CD14-positive monocyte (primary cell): ENCODE measurements around the gene RBMS3. TPM values are rescaled to one million over a fixed set of nuclear protein-coding genes. Genes with fewer than 3 reads are reported as not detected.

ENCODE experiments used
- DNase-seq, 3 donors: peaks; one replicate each; pipeline ENCODE4 v3.0.0-alpha.2; 2011 to 2022
- H2AFZ ChIP-seq: 2 replicates; pipeline ENCODE4 v1.6.0; 2012; ENCODE audit warnings: mild to moderate bottlenecking, low read depth, low read length, inconsistent platforms; ENCODE audit not compliant: insufficient read depth, poor library complexity, severe bottlenecking
- H3K27ac ChIP-seq, 2 donors: 1 replicate in 1 of 2; 2 replicates in 1 of 2; pipeline ENCODE4 v1.5.1; 2012 to 2013; ENCODE audit warnings: low read length in 2 of 2, control low read depth in 1 of 2, inconsistent platforms in 1 of 2, low read depth in 1 of 2, mild to moderate bottlenecking in 1 of 2
- H3K27me3 ChIP-seq, 2 donors: one replicate each; pipeline versions ENCODE4 v1.6.0 to v1.6.1; 2011 to 2013; ENCODE audit warnings: low read length in 2 of 2; ENCODE audit not compliant: control insufficient read depth in 2 of 2, insufficient read depth in 2 of 2
- H3K36me3 ChIP-seq, 2 donors: replicated peaks in 1 of 2; 1 replicate in 1 of 2; 2 replicates in 1 of 2; pipeline versions ENCODE4 v1.5.1 to v1.6.1; 2012 to 2013; ENCODE audit warnings: low read length in 2 of 2, control low read depth in 1 of 2, inconsistent platforms in 1 of 2, mild to moderate bottlenecking in 1 of 2; ENCODE audit not compliant: insufficient read depth in 2 of 2, control insufficient read depth in 1 of 2
- H3K4me1 ChIP-seq, 2 donors: 1 replicate in 1 of 2; 2 replicates in 1 of 2; pipeline versions ENCODE4 v1.5.1 to v1.6.1; 2012 to 2013; ENCODE audit warnings: low read length in 2 of 2, control low read depth in 1 of 2, inconsistent platforms in 1 of 2, mild to moderate bottlenecking in 1 of 2, moderate library complexity in 1 of 2; ENCODE audit not compliant: insufficient read depth in 2 of 2, control insufficient read depth in 1 of 2
- H3K4me2 ChIP-seq: replicated peaks from 2 replicates; pipeline ENCODE3; 2012; ENCODE audit warnings: low read length, moderate library complexity, mild to moderate bottlenecking; ENCODE audit not compliant: poor library complexity, severe bottlenecking; ENCODE audit errors: extremely low read depth
- H3K4me3 ChIP-seq, 3 experiments: fragments of 200-600 bp in 1 of 3; sonication (generic) in 1 of 3; replicated peaks in 1 of 3; 1 replicate in 2 of 3; 2 replicates in 1 of 3; pipeline ENCODE4 v1.5.1; 2011 to 2013; ENCODE audit warnings: low read length in 3 of 3, mild to moderate bottlenecking in 3 of 3, control low read depth in 2 of 3, low read depth in 2 of 3, inconsistent platforms in 1 of 3, moderate library complexity in 1 of 3
- H3K79me2 ChIP-seq: 2 replicates; pipeline ENCODE4 v1.6.0; 2012; ENCODE audit warnings: mild to moderate bottlenecking, control low read depth, inconsistent platforms, low read length, moderate library complexity; ENCODE audit not compliant: insufficient read depth
- H3K9ac ChIP-seq: 2 replicates; pipeline ENCODE4 v1.6.0; 2017; ENCODE audit warnings: low read length, mild to moderate bottlenecking; ENCODE audit not compliant: insufficient read depth, poor library complexity, severe bottlenecking
- H3K9me3 ChIP-seq, 2 donors: replicated peaks in 1 of 2; 1 replicate in 1 of 2; 2 replicates in 1 of 2; pipeline versions ENCODE4 v1.5.1 to v1.6.1; 2012 to 2013; ENCODE audit warnings: low read length in 2 of 2, control low read depth in 1 of 2; ENCODE audit not compliant: control insufficient read depth in 1 of 2, insufficient read depth in 1 of 2
- H4K20me1 ChIP-seq: 2 replicates; pipeline ENCODE4 v1.6.0; 2012; ENCODE audit warnings: mild to moderate bottlenecking, low read length, control low read depth, moderate library complexity; ENCODE audit not compliant: insufficient read depth
- H3K27ac Mint-ChIP-seq, 7 donors: one replicate each; pipeline ENCODE4 v1.8.0; 2020; ENCODE audit warnings: mild to moderate bottlenecking in 7 of 7, mixed read lengths in 7 of 7, moderate library complexity in 6 of 7, inconsistent platforms in 2 of 7
- H3K27me3 Mint-ChIP-seq, 3 donors: one replicate each; pipeline ENCODE4 v1.8.0; 2021 to 2022; ENCODE audit warnings: low read depth in 3 of 3, mild to moderate bottlenecking in 3 of 3, mixed read lengths in 3 of 3, moderate library complexity in 3 of 3, inconsistent platforms in 1 of 3
- H3K36me3 Mint-ChIP-seq, 2 donors: one replicate each; pipeline ENCODE4 v1.8.0; 2020; ENCODE audit warnings: mixed read lengths in 2 of 2, inconsistent platforms in 1 of 2, mild to moderate bottlenecking in 1 of 2
- H3K4me1 Mint-ChIP-seq: one replicate; pipeline ENCODE4 v1.8.0; 2020; ENCODE audit warnings: mild to moderate bottlenecking, mixed read lengths
- H3K4me3 Mint-ChIP-seq, 2 donors: one replicate each; pipeline ENCODE4 v1.8.0; 2020; ENCODE audit warnings: mild to moderate bottlenecking in 2 of 2, mixed read lengths in 2 of 2, moderate library complexity in 1 of 2
- H3K9me3 Mint-ChIP-seq, 7 donors: one replicate each; pipeline ENCODE4 v1.8.0; 2020 to 2022; ENCODE audit warnings: mixed read lengths in 7 of 7, mild to moderate bottlenecking in 6 of 7, moderate library complexity in 6 of 7, inconsistent platforms in 2 of 7
- WGBS: methylation state at CpG from one replicate; pipeline ENCODE4 v1.1.5; 2013; ENCODE audit warnings: missing lambda C conversion rate; ENCODE audit not compliant: insufficient coverage; 5-methylcytosine and 5-hydroxymethylcytosine counted together
- intact Hi-C, 2 donors: fragments of 100-400 bp; cut with micrococcal nuclease; formaldehyde crosslinking; loops; one replicate each; pipeline versions ENCODE4 v1.15.0 to v1.15.1; 2023
- polyA plus RNA-seq, 3 donors: library from polyadenylated mRNA; depleted of rRNA in 1 of 3; unstranded in 2 of 3; stranded (reverse) in 1 of 3; fragments of 300-500 nt in 2 of 3; fragments of >200 nt in 1 of 3; fragmentation: Illumina TruSeq in 2 of 3; gene quantifications; 1 replicate in 2 of 3; 2 replicates in 1 of 3; pipeline ENCODE4 v1.2.3, GENCODE V29; 2012 to 2021
- TF ChIP-seq, protein P1 (sequence below): fragments of 200-600 bp; IDR thresholded peaks from one replicate; pipeline ENCODE4 v1.8.0; 2022; ENCODE audit warnings: antibody characterized with exemption, mild to moderate bottlenecking

RBMS3 gene
- polyA plus RNA-seq, 3 donors, result not detected

DNA sequence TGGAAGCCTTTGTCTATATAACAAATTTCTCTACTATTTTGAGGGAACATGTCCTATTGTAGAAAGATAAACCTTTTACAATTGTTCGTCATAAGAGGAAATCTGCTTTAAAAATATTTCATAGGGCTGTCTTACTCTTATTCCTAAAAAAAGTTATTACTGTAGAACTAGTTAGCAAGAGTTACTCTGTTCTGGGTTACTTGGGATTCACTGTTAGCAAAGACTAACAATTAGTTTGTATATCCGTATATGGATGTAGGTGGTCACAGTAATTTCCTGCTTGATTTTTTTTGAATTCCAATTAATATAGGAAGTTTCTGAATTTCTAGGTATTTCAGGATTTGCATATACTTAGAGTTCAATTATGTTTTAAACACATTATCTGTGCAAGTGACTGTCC is 413.5 kb downstream of the RBMS3 start:
- peaks cover 7 to 13% of the 10 kb centered on the region in 2 donors for H3K4me1 ChIP-seq
- H4K20me1 ChIP-seq, result no peaks in the 10 kb centered on the region
- no peaks in the 10 kb centered on the region for H3K9me3 ChIP-seq
- no CpG with 5 or more reads among the region's 2 CpGs for WGBS
- Mint-ChIP-seq H3K27me3 (peaks cover 0 to 2% (median 0%) of the 10 kb centered on the region in 3 donors), H3K4me3 (no peak overlapping the region), H3K27ac (no peak overlapping the region), H3K9me3 (peaks cover 0 to 5% (median 0%) of the 10 kb centered on the region in 7 donors), H3K36me3 (no peaks in the 10 kb centered on the region), H3K4me1 (peaks cover 17% of the 10 kb centered on the region)
- H3K9ac ChIP-seq, result no peak overlapping the region
- H3K27me3 ChIP-seq, result no peaks in the 10 kb centered on the region
- no peak for DNase-seq
- H3K27ac ChIP-seq, result no peak overlapping the region
- H3K4me3 ChIP-seq, result no peak overlapping the region
- H3K4me2 ChIP-seq, result no peak overlapping the region
- intact Hi-C loops, result no loop called here
- TF ChIP-seq, protein P1, sequence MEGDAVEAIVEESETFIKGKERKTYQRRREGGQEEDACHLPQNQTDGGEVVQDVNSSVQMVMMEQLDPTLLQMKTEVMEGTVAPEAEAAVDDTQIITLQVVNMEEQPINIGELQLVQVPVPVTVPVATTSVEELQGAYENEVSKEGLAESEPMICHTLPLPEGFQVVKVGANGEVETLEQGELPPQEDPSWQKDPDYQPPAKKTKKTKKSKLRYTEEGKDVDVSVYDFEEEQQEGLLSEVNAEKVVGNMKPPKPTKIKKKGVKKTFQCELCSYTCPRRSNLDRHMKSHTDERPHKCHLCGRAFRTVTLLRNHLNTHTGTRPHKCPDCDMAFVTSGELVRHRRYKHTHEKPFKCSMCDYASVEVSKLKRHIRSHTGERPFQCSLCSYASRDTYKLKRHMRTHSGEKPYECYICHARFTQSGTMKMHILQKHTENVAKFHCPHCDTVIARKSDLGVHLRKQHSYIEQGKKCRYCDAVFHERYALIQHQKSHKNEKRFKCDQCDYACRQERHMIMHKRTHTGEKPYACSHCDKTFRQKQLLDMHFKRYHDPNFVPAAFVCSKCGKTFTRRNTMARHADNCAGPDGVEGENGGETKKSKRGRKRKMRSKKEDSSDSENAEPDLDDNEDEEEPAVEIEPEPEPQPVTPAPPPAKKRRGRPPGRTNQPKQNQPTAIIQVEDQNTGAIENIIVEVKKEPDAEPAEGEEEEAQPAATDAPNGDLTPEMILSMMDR, result no peak
- H3K79me2 ChIP-seq, result no peaks in the 10 kb centered on the region
- no peaks in the 10 kb centered on the region for H3K36me3 ChIP-seq
- H2AFZ ChIP-seq, result no peak overlapping the region

GRCh38 chr3:29694783-29695182 is 413.9 kb downstream of the RBMS3 start:
- H3K4me2 ChIP-seq, result no peak overlapping the region
- Mint-ChIP-seq H3K4me1 (peaks cover 17% of the 10 kb centered on the region), H3K4me3 (no peak overlapping the region), H3K27me3 (peaks cover 0 to 2% (median 0%) of the 10 kb centered on the region in 3 donors), H3K27ac (no peak overlapping the region), H3K9me3 (peaks cover 0 to 5% (median 0%) of the 10 kb centered on the region in 7 donors), H3K36me3 (no peaks in the 10 kb centered on the region)
- no peaks in the 10 kb centered on the region for H3K27me3 ChIP-seq
- H3K9me3 ChIP-seq, result no peaks in the 10 kb centered on the region
- peaks cover 7 to 13% of the 10 kb centered on the region in 2 donors for H3K4me1 ChIP-seq
- no peak overlapping the region for H3K27ac ChIP-seq
- DNase-seq, result no peak
- H3K4me3 ChIP-seq, result no peak overlapping the region
- TF ChIP-seq, protein P1, result no peak
- intact Hi-C loops, result no loop called here
- no peak overlapping the region for H2AFZ ChIP-seq
- no peaks in the 10 kb centered on the region for H3K79me2 ChIP-seq
- no peaks in the 10 kb centered on the region for H4K20me1 ChIP-seq
- no CpG with 5 or more reads among the region's 1 CpG for WGBS
- no peak overlapping the region for H3K9ac ChIP-seq
- H3K36me3 ChIP-seq, result no peaks in the 10 kb centered on the region
